GM18873 (cell line): Measurements from ENCODE around the gene CHCHD3.

Source experiments
- ATAC-seq: cut with Tn5 transposase; IDR thresholded peaks from one replicate; pipeline ENCODE4 v1.9.1; 2021; ENCODE audit warnings: mild to moderate bottlenecking, moderate library complexity, moderate number of reproducible peaks; ENCODE audit not compliant: unreplicated experiment, low FRiP score

The CHCHD3 gene

GRCh38 chr7:133081599-133082389 is at the start of gene CHCHD3:
Gene CHCHD3 (minus strand): TSS chr7:133082090. CDS start chr7:133081937, 153 bp downstream.
- ATAC-seq, result peak; percentile 99

GRCh38 chr7:133130166-133130565 is 48.3 kb upstream of the CHCHD3 start:
- no peak for ATAC-seq

- ATAC-seq, result no peak
Observed at GRCh38 chr7:133126422-133126821, 44.5 kb upstream of the CHCHD3 start.

- ATAC-seq, result no peak
Observed at GRCh38 chr7:133124974-133125373, 43.1 kb upstream of the CHCHD3 start.

- no peak for ATAC-seq
Observed at GRCh38 chr7:133121175-133121844, 39.4 kb upstream of the CHCHD3 start.

- ATAC-seq, result no peak
Observed at GRCh38 chr7:133119067-133119466, 37.2 kb upstream of the CHCHD3 start.

GRCh38 chr7:133118261-133118660 is 36.4 kb upstream of the CHCHD3 start:
- no peak for ATAC-seq

- no peak for ATAC-seq
Observed at GRCh38 chr7:133117452-133117851, 35.6 kb upstream of the CHCHD3 start.

- ATAC-seq, result no peak
Observed at GRCh38 chr7:133115596-133115995, 33.7 kb upstream of the CHCHD3 start.

GRCh38 chr7:133114519-133114918 is 32.6 kb upstream of the CHCHD3 start:
- ATAC-seq, result no peak

GRCh38 chr7:133112976-133113375 is 31.1 kb upstream of the CHCHD3 start:
- no peak for ATAC-seq

GRCh38 chr7:133112335-133112734 is 30.4 kb upstream of the CHCHD3 start:
- no peak for ATAC-seq

GRCh38 chr7:133110312-133110711 is 28.4 kb upstream of the CHCHD3 start:
- no peak for ATAC-seq

GRCh38 chr7:133109816-133110215 is 27.9 kb upstream of the CHCHD3 start:
- ATAC-seq, result no peak

- no peak for ATAC-seq
Observed at GRCh38 chr7:133108023-133108422, 26.1 kb upstream of the CHCHD3 start.

GRCh38 chr7:133102276-133103060 is 20.6 kb upstream of the CHCHD3 start:
- ATAC-seq, result no peak

- ATAC-seq, result no peak
Observed at GRCh38 chr7:133099633-133100286, 17.9 kb upstream of the CHCHD3 start.

GRCh38 chr7:133095119-133095671 is 13.3 kb upstream of the CHCHD3 start:
- ATAC-seq, result no peak

GRCh38 chr7:133091943-133092464 is 10.1 kb upstream of the CHCHD3 start:
- no peak for ATAC-seq

GRCh38 chr7:133082390-133082766 is 488 bp upstream of the CHCHD3 start:
- ATAC-seq, result peak; percentile 3
